DMS 273 (cell line): Measurements from ENCODE around the gene NOTCH1.

Source experiments
- DNase-seq: peaks from one replicate; lab custom pipeline; 2025; ENCODE audit not compliant: unreplicated experiment; lab: John Stamatoyannopoulos, UW

NOTCH1 gene

DNA sequence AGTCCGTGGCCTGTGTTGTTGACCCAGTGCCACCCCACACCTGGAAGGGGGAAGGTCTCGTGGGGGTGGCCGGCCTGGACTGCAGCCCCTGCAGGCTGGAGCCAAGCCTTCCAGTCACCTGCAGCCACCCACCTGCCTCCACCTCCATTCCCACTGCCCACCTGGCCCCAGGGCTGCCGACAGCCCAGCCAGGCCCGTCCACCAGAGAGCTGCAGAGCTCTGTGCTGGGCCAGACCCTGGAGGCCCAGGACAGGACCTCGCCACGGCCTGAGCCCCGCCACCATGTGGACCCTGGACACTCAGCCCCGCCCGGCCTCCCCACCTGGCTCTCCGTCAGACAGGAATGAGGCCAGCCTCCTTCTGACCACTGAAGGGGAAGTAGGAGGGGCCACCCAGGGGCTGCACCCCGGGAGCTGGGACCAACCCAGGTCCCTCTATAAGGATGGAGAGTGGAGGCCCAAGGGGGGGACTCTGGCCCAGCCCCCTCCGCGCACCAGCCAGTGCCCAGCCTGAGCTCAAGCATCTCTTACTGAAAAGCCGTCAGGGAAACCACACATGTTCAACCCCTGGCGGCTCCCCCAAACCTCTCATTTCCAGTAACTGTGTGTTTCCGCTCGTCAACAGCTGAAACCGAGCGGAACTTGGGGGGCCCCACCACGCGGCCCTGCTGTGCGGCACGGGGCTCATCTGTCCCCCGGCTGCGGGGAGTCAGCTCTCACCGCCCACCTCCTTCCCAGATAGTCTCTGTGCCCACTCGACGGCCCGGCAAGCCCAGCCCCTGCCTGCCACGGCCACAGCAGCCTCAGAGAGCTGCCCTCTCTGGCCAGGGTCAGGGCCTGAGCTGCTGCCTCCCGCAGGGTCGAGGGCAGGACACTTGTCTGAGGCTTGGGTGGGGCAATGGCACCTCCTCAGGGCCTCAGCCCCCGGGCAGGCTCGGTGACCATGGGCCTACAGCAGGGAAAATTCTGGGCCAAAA is 12.8 kb downstream of the NOTCH1 start:
- DNase-seq, result no peak

DNA sequence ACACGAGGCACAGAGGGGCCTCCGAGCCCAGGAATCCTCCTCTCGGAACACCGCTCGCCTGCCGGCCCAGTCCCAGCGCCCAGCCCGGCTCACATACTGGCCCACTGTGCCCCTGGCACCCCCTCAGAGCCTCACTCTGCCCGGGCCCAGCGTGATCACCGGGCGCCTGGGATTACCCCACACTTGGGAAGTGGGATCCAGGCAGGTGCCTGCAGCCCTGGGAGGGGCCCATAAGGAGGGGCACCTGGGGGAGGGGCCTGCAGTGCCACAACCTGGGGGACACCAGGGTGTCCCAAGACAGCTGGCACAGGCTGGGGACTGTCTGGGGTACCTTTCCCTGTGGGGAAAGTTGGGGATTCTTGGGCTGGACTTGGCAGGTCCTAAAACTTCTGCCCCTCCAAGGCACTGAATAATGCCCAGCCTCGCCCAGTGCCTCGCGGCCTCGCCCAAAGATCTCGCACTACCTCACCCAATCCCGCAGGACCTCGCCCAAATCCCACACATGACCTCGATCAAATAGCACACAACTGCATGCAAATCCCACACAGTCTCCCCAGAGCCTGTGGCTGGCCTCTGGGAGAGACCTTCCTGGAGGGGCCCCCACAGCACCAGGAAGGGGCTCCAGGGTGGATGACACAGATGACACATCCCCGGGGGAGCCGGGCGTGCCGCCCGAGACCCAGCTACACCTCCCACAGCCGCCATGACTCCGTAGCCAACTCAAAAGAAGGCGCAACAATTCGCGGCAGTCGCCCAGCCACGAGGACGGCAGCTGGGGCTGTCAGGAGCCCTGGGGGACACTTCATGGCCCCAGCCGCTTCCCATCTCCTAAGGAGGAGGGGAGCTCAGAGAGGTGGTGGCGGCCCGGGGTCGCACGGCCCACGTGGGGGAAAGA is 13.7 kb downstream of the NOTCH1 start:
- no peak for DNase-seq

DNA sequence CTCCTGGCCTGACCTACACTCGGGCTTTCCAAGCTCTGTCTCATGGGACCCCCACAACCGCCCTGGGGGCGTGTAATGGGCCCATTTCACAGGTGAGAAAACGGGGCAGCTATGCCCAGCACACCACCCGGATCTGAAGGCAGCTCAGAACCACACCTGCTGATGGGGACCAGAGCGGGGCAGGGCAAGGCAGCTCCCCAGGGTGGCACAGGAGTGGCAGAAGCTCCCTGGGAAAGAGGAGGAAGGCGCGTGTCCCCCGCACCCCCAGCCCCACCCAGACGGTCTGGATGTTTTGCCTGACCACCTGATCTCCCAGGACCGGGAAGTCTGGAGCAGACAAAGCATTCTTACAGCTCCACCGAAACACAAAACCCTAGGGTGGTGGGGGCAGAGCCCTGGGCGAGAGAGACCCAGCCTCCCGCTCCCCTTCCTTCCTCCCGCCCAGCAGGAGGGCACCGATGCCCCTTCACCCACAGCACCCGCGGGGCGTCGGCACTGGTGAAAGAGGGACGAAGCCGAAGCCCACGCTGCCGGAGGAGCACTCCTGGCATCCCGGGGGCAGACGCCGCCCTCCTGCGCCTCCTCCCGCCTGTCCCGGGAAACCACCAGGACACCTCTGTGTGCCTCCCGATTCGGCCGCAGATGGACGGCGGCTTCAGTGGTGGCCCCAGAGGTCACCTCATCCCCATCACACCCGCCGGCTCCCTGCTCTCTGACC is 14.5 kb downstream of the NOTCH1 start:
- no peak for DNase-seq

DNA sequence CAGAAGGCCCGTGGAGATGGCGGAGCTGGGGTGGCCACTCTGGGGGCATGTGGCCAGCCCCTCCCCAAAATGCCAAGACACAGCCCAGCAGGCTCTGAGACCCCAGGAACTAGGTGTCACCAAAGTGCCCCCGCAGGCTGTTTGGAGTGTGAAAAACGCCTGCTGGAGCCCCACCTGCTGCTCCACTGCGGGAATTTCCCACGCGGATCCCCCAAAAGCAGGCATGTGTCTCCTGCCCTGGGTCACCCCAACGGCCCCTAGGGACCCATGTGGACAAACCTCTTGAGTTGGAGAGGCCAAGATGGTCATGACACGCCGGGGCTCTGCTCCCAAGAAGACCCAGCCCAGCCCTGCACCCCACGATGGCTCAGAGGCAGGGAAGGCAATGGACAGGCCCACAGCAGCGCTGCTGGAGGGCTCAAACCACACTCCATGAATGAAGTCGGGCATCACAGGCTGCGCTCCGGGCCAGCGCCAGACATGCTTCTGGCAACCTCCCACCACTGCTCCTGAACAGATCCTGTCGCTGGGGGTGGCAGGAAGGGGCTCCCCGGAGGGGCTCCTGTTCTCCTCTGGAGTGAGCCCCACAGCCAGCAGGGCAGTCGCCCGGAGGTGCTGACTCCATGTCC is 15.3 kb downstream of the NOTCH1 start:
- no peak for DNase-seq

DNA sequence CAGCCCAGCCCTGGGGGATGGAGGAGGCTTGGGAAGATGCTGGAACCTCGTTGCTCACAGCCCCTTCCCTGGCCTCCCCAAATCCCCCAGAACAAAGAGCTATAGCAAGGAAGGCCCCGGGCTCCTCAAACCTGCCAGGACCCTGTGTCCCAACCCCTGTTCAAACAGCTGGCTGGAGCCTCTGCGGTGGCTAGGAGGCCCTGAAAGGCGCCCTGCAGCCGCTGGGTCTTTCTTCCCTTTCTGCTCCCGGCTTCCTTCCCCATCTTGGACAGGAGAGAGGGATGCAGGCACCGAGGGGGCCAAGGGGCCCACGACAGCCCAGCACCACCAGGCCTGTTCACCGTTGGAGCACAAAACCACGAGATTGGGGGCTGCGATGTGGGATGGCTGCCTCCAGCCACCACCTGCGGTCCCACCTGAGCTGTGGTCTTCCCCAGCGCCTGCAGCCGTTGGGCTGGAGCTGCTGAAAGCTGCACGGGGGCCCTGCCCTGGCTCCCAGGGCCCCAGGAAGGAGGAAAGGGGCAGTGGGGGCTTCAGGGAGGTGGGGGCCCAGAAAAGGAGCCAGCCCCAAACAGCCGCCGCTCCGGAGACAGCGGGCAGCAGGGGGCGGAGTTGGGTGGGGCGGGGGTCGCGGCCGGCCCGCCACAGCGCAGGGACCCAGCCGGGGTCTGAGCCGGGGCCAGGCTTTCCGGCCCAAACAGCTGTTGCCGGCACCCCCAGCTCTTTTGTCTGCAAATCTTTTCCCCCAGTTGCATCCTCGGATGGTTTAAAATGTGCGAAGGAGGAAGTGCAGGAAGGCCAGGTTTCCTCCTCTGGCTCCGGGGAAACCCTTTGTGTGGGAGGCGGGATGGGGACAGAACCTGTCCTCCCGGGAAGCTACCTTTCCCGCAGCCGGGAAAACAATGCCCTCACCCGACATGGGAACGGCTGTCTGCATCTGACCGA is 16.1 kb downstream of the NOTCH1 start:
- peak; percentile 44 for DNase-seq

DNA sequence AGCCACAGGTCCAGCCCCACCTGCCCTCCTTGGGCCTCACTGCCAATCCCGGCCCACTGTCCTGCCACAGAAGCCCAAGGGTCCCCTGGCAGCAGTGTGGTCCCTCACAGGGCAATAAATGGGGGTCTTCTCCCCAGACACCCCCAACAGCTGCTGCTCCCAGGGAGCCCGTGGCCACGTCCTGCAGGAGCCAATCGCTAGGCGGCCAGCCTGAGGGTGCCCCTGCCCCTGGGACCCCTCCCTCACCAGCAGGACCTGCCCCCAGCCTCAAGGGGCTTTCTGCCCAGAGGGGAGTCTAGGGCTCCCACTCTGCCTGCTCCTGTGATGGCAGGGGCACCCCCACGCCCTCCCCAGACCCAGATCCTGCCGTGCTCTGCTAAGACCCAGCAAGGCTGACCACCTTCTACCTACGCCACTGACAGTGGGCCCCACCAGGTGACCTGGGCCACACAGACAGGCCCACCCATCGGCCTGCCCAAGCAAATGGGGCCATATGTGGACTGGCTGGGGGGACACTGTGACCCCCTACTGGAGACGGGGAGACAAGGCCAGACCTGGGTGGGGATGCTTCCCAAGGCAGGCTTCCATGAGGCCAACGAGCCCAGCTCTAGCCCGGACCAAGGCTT is 17.0 kb downstream of the NOTCH1 start:
- no peak for DNase-seq

DNA sequence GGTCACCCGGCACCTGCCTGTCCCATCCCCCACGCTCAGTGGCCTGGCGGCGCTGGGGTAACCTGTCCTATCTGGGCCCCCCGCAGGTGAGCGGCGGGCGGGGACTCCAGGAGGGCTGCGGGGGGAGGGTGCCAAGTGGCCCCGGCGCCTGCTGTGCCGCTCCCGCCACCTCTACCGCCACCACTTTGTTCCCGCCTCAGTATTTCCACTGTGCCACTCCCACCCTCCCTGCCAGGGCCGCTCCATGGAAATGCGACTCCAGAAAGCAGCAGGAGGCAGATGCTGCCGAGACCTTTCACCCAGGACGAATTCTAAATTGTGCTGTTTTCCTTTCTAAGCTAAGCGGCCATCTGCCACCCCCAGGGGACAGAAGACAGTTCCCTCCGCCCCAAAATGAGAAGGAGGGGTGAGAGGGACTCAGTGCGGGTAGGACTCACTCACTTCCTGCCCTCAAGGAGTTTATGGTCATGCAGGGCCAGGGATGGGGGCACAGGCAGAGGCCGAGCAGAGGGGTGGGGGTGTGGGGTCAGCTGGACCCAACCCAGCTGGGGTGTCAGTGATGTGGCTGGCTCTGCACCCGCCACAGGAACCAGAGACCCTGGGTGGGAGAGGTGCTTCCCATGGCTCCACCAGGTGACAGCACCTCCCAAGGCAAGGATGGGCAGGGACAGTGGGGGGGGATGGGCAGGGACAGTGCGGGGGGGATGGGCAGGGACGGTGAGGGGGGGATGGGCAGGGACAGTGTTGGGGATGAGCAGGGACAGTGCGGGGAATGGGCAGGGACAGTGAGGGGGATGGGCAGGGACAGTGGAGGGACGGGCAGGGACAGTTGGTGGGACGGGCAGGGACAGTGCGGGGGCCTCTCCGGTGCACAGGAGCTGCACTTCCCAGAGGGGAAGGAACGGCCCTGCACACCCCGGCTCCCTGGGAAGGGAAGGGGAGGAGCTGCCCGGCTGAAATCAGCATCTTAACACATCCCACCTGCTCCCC is 17.8 kb downstream of the NOTCH1 start:
- DNase-seq, result peak; percentile 97

DNA sequence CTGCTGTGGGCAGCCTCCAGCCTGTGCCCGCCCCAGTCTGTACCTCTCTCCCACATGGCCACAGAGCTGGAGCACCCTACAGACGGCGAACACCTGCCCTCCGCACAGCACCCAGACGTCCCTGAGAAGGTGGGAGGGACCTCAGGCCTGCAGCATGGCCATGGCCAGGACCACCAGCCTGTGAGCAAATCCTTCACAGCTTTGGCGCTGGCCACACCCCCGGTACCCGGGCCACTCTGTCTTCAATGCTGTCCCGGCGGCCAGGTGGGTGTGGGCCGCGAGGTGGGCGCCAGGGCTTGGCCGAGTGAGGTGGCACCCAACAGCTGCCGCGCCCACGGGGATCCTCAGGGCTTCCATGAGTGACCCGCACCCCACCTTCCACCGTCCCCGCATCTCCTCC is 18.7 kb downstream of the NOTCH1 start:
- peak; percentile 44 for DNase-seq

DNA sequence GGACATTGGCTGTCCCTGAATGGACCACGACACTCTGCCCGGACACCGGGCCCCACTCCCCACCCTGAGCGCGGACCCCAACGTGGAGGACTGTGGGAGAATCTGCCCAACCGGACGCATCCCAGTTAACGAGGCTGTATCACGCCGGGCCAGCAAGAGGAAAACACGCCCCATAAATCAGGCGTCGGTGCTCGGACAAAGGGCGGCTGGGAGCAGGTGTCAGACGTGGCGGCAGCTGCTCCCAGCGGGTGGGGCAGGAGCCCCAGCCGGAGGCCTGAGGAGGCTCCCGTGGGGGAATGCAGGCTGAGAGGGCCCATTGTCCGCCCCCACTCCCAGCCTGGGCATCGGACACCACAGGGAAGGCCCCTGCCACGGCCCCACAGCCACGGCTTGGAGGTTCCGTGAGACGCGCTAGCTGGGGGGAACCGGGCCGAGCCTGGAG is 19.2 kb downstream of the NOTCH1 start:
- peak; percentile 77 for DNase-seq

DNA sequence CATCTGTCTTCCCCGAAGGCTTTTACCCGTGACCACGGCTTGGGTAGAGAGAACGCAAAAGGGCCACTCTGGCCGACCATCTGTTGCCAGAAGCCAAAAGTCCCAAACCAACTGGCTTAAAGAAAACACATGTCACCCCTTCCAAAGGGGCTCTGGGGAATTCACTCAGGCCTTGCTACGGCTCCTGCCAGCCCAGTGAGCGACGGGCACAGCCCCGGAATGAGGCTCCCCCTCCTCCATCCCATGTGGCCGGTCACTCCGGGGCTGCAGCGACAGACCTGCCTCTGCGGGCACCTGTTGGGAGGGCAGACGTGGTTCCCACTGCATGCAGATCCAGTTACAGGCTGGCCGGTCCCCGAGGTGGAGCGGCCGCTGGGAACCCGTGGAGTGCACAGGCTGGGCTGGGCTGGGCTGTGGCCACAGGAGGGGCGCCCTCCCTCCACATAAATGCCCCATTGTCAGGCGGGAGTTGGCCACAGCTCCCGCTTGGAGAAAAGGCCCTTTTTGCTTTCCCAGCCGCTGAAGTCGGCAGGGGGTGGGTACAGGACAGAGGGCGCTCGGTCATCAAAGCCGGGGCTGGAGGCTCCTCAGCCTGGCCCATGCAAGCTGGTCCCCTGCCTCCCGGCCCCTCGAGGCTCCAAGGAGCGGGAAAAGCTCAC is 19.9 kb downstream of the NOTCH1 start:
- peak; percentile 79 for DNase-seq

DNA sequence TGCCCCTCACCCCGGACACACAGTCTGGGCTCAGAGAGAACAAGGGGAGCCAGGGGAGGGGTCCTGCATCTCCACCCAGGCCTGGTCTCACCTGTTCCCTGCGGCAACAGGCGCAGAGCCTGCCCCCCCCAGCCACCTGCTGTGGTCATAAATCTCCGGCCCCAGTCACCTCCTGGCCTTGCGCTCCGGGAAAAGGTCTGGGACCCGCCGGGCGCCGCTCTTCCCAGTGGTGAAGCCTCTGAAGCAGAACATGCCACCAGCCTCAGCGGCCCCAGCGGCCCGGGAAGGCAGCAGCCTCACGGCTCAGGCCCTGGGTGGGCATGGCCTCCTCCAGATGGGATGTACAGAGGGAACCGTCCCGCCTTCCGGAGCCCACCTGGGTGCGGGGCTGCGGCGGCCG is 20.6 kb downstream of the NOTCH1 start:
- peak; percentile 64 for DNase-seq

DNA sequence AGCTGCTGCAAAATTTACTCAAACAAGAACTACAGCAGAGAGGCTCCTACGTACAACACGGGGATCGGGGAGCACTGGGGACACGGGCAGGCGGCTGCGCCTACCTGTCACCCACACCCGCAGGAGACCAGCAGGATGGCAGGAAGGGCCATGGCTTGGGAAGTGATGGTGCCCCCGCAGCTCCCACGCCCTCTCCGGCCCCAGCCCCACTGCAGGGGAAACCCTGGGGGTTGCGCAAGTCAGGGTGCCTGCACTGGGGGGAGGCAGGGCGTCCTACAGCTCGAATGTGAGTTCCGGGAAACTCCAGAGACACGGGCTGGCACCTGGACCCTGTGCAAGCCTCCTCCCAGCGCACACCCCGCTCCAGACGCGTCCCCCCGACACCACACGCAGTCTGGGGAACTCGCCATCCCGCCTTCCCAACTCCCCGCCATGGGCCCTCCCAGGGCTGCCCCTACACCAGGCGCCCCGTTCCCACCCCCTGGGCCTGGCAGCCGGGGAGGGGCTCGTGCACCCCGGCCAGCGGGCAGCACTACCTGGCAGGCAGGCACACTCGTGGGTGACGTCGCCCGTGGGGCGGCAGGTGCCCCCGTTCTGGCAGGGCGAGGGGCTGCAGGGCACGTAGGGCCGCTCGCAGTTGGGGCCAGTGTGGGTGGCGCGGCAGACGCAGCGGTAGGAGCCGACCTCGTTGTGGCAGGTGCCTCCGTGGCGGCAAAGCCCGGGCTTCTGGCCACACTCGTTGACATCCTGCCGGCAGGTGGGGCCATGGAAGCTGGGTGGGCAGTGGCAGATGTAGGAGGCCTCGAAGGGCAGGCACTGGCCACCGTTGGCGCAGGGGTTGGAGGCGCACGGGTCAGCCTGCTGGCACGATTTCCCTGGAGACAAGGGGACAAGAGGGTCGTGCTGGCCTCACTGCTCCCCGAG is 23.3 kb downstream of the NOTCH1 start:
- DNase-seq, result no peak

DNA sequence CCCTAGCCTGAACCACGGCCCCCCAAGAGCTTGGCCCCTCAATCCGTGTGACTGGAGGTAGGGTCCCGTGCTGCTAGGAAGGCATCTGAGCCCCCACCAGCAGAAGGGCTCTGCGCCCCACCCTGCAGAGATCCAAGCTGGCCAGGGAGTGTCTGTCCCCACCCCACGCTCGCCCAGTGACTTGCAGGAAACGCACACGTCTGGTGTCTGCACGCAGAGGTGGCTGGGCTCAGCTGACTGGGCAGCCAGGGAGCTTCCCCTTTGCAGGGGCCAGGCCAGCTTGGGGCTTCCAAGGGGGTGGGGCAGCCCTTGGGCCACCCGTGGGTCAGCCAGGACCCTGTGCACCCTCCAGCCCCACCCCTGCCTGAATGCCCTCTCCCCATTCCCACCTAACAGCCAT is 24.3 kb downstream of the NOTCH1 start:
- no peak for DNase-seq

DNA sequence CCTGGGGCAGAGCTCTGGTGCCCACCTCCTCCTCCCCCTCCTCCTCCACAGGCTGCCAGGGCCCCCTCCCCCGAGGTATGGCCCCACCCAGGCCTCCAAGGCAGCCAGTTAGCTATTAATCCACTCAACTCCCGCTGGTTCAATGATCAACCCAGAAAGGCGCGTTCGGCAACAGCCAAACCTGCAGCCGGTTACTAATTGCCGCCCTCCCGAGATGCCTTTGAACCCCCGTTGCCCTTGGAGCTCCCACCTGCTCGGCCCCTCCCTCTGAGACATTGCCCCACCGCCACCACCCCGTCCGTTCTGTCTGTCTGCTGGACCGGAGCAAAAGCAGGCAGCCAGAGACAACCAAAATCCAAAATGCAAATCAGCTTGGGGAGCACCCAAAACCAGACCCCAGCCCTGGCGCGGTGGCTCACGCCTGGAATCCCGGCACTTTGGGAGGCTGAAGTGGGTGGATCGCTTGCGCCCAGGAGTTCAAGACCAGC is 25.8 kb downstream of the NOTCH1 start:
- DNase-seq, result no peak

DNA sequence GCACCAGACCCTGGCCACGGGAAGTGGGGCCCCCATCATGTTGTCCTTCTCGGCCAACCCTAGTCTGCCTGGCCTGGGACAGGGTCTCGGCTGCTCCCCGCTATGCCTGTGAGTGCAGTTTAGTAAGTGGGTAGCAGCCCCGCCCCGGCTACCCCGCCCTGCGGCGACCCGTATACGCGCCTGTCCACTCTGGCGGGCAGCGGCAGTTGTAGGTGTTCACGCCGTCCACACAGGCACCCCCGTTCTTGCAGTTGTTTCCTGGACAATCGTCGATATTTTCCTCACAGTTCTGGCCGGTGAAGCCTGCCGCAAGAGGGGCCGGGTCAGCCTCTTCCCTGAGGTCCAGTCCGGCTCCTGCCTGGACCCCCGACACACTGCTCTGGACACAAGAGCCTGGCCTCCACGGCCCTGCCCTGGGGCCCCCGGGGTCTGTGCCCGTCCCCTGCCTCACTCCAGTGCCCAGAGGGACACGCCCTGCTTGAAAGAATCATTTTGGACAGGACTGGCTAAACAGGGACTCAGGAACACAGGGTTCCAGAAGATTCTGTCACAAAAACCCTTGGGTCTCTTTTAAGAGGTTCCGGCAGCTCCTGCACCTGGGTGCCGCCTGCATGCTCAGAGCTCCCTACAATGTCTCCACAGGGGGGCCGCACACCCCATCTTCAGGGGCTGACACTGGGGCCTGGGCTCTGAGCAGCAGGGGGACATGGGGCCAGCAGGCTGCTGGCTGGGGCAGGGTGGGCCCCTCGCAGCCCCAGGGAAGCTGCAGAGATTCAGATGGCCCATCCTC is 26.4 kb downstream of the NOTCH1 start:
- DNase-seq, result no peak
